K562 treated with DMSO at 1 percent for 4 hours (cell line): Measurements from ENCODE around the gene TEDDM1. TPM values are rescaled to one million over a fixed set of nuclear protein-coding genes. Genes with fewer than 3 reads are reported as not detected.

ENCODE experiments used
- total RNA-seq: library from RNA; unstranded; fragments of 300-600 nt; gene quantifications from 2 replicates; pipeline ENCODE4 v1.2.3, GENCODE V29; 2022; ENCODE audit not compliant: insufficient read depth

TEDDM1 gene
- total RNA-seq = not detected in 2 replicates

GRCh38 chr1:182400567-182400966 lies at the start of gene TEDDM1:
TEDDM1 (minus strand) TSS chr1:182400667; CDS start chr1:182400485, 182 bp downstream.

GRCh38 chr1:182450087-182450486 lies 49.6 kb upstream of the TEDDM1 start, which contains the start of gene RGSL1:
RGSL1 (plus strand) TSS chr1:182450146; CDS start chr1:182450166, 20 bp downstream.

GRCh38 chr1:182391362-182392049 lies 9.0 kb downstream of the TEDDM1 start, which contains the start of gene GLUL:
GLUL (minus strand) TSS chr1:182391790; CDS start chr1:182388737, 3,053 bp downstream.

Other genes starting within 250 kb of the TEDDM1 start
- gene GLUL, start 8.9 kb downstream of the TEDDM1 start, total RNA-seq = 474 and 479 TPM in 2 replicates
- gene RGSL1, start 49.5 kb upstream of the TEDDM1 start, total RNA-seq = not detected in 2 replicates
- 4.3 and 7.3 TPM in 2 replicates for gene RNASEL, start 188.6 kb upstream of the TEDDM1 start, total RNA-seq
- 0.51 and 0.98 TPM in 2 replicates for gene RGS16, start 203.7 kb upstream of the TEDDM1 start, total RNA-seq